ENCODE results near the gene FAM89B. TPM values are rescaled to one million over a fixed set of nuclear protein-coding genes. Genes with fewer than 3 reads are reported as not detected.
A peak's percentile ranks its signal among the peaks of the same experiment; 100 is the strongest.

FAM89B gene
- total and polyA plus RNA-seq, 2 of the 8 experiments (the other 6 are each of a cell fraction or from before 2014, with no cell fraction given), result 15.8 to 32.4 TPM

DNA sequence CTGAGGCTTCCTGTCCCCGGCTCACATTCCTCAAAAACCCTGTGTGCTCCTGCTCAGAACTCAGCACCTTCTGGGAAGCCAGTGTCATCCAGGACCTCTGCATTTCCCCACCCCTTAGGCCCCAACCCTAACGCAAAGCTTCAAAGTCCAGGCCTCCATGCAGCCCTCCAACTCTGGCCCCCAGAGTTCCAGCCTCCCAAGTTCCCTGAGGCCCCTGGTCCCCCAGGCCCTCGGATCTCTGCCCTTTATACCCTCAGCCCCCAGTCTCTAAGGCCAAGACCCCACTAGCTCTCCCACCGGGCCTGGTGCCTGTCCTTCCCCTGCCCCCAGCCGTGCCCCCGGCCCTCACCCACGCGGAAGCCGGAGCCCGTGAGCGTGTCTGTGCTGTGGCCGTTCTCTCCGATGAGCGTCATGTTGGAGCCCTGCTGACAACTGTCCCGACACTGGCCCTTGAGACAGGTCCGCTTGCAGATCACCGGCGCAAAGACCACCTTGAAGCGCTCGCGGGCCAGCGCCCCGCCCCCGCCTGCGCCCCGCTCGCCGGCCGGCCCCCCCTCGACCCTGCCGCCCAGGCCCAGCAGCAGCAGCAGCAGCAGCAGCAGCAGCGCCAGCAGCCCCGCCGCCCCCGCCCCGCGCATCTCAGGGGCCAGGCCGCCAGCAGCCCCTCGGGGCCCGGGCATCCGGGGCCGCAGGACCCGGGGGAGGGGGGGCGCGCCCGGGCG is 14.9 kb upstream of the FAM89B start:
- WGBS, 2 experiments (ENCODE audit: extremely low coverage in 1 of 2, insufficient coverage in 1 of 2, insufficient read length in 1 of 2, insufficient replicate concordance in 2 of 2, low coverage in 1 of 2, low lambda C conversion rate in 2 of 2, missing lambda C conversion rate in 1 of 2), result 40% methylated on average over 15 of the region's 47 CpGs; no CpG with 5 or more reads in 1 of the 2 experiments
- H3K56ac ChIP-seq (replicated peaks; ENCODE audit: insufficient read length, low read depth, low read length), result no peak overlapping the region
- H2BK15ac ChIP-seq (ENCODE audit: low read length), result peak overlapping the region; percentile 46; the same call in 1 of the 2 replicates
- H3K27me3 ChIP-seq (replicated peaks in 1 of 4; ENCODE audit: control insufficient read depth in 3 of 4, extremely low read depth in 1 of 4, insufficient read depth in 3 of 4, low read length in 3 of 4), result peaks cover 0 to 32% (median 22%) of the 10 kb centered on the region in 4 experiments; a peak in 5 of 7 replicates
- peak overlapping the region; percentile 18 for H4K91ac ChIP-seq (replicated peaks; ENCODE audit: insufficient read length, low read length)
- H2AFZ ChIP-seq (ENCODE audit: low read length), result no peak overlapping the region
- H3K79me1 ChIP-seq (ENCODE audit: low read depth, low read length), result no peaks in the 10 kb centered on the region
- no peak overlapping the region for H3K9ac ChIP-seq (replicated peaks in 1 of 4; ENCODE audit: extremely low read depth in 1 of 4, low read depth in 3 of 4, low read length in 3 of 4)
- no peak overlapping the region for H3K4ac ChIP-seq (replicated peaks; ENCODE audit: insufficient read length, low read depth, low read length)
- H3K4me3 ChIP-seq (ENCODE audit: extremely low read depth in 1 of 4, insufficient read depth in 2 of 4, low read depth in 3 of 4, low read length in 4 of 4), result peak overlapping the region; percentile 15 to 77 (median 36); a peak in 5 of 8 replicates
- no peak overlapping the region; the same call in 1 of the 2 replicates for H2BK5ac ChIP-seq (ENCODE audit: low read depth, low read length)
- H3K9me3 ChIP-seq (ENCODE audit: insufficient read depth in 2 of 2, low read depth in 1 of 2, low read length in 1 of 2), result no peaks in the 10 kb centered on the region
- 0 out of 2 replicates have a peak overlapping the region, but pooled peaks have one; percentile 27 for H2BK12ac ChIP-seq (ENCODE audit: low read depth, low read length)
- H3K79me2 ChIP-seq (ENCODE audit: control insufficient read depth in 1 of 2, insufficient read depth in 2 of 2, low read length in 2 of 2), result no peaks in the 10 kb centered on the region
- CTCF ChIA-PET (ENCODE audit: partially characterized antibody), result interaction anchor here (1.0 to 6.9 kb wide), 9 partner anchors 11 to 78 kb away, joined by 3 to 78 read pairs (median 5); partner anchors contain the start of genes FAM89B and ZNRD2
- H3K23me2 ChIP-seq (ENCODE audit: low read depth, low read length), result peaks cover 10% of the 10 kb centered on the region; the same call in 1 of the 2 replicates
- peaks cover 0 to 1% of the 10 kb centered on the region in 2 experiments for H4K20me1 ChIP-seq (replicated peaks in 1 of 2; ENCODE audit: control insufficient read depth in 1 of 2, insufficient read depth in 2 of 2, low read length in 2 of 2)
- H3K23ac ChIP-seq (ENCODE audit: insufficient read length), result no peak overlapping the region
- H2BK120ac ChIP-seq (replicated peaks; ENCODE audit: low read depth, low read length), result no peak overlapping the region
- peak overlapping the region; percentile 20; the same call in 1 of the 2 replicates for H4K8ac ChIP-seq (ENCODE audit: extremely low read depth, insufficient read depth, low read length)
- H3K27ac ChIP-seq (ENCODE audit: low read depth, low read length), result no peak overlapping the region
- no peaks in the 10 kb centered on the region for H3K36me3 ChIP-seq (ENCODE audit: control insufficient read depth in 2 of 4, insufficient read depth in 4 of 4, low read length in 3 of 4)
- POLR2A ChIA-PET (ENCODE audit: partially characterized antibody), result interaction anchor here (0.6 to 1.6 kb wide), 7 partner anchors 9 to 56 kb away, joined by 3 to 5 read pairs (median 3); partner anchors contain the start of gene SCYL1
- peaks cover 0 to 58% (median 44%) of the 10 kb centered on the region in 4 experiments; a peak in 6 of 7 replicates for H3K4me1 ChIP-seq (replicated peaks in 1 of 4; ENCODE audit: control insufficient read depth in 3 of 4, insufficient read depth in 4 of 4, low read length in 3 of 4)
- peak overlapping the region; percentile 62 to 84 for H3K4me2 ChIP-seq (ENCODE audit: insufficient read depth in 1 of 2, low read depth in 2 of 2, low read length in 2 of 2)
- H3K14ac ChIP-seq (ENCODE audit: insufficient read length), result no peak overlapping the region
- no peak for DNase-seq (ENCODE audit: low read depth in 1 of 2, low spot score in 2 of 2)
- no peak overlapping the region for H2BK20ac ChIP-seq (ENCODE audit: low read length)
- no peak overlapping the region for H3K18ac ChIP-seq (ENCODE audit: extremely low read depth, low read length)
- no peak overlapping the region for H2AK5ac ChIP-seq (ENCODE audit: low read depth, low read length)
- no peak overlapping the region for H4K5ac ChIP-seq (ENCODE audit: insufficient read length, low read depth, low read length)
- FAIRE-seq, result no peak
- TF ChIP-seq TEAD4 (IDR thresholded peaks at IDR 0.05; ENCODE audit: low read depth, low read length), result no peak
- TF ChIP-seq POLR2A (IDR thresholded peaks at IDR 0.05; ENCODE audit: control extremely low read depth in 1 of 2, low read depth in 2 of 2, low read length in 2 of 2), result no peak
- TF ChIP-seq RFX5 (IDR thresholded peaks at IDR 0.05; ENCODE audit: borderline replicate concordance, low read depth, low read length), result no peak
- TF ChIP-seq SRF (IDR thresholded peaks at IDR 0.05; ENCODE audit: low read depth, low read length), result no peak
- TF ChIP-seq EZH2 (IDR thresholded peaks at IDR 0.05; ENCODE audit: low read depth, low read length, severe bottlenecking), result no peak

All from H1 (cell line).